Measurements from ENCODE around the gene SPEG. TPM values are rescaled to one million over a fixed set of nuclear protein-coding genes. Genes with fewer than 3 reads are reported as not detected.
A peak's percentile ranks its signal among the peaks of the same experiment; 100 is the strongest.

SPEG gene
- total and polyA plus RNA-seq, 2 experiments from 2014 or later, result 12.6 to 32.4 TPM

DNA sequence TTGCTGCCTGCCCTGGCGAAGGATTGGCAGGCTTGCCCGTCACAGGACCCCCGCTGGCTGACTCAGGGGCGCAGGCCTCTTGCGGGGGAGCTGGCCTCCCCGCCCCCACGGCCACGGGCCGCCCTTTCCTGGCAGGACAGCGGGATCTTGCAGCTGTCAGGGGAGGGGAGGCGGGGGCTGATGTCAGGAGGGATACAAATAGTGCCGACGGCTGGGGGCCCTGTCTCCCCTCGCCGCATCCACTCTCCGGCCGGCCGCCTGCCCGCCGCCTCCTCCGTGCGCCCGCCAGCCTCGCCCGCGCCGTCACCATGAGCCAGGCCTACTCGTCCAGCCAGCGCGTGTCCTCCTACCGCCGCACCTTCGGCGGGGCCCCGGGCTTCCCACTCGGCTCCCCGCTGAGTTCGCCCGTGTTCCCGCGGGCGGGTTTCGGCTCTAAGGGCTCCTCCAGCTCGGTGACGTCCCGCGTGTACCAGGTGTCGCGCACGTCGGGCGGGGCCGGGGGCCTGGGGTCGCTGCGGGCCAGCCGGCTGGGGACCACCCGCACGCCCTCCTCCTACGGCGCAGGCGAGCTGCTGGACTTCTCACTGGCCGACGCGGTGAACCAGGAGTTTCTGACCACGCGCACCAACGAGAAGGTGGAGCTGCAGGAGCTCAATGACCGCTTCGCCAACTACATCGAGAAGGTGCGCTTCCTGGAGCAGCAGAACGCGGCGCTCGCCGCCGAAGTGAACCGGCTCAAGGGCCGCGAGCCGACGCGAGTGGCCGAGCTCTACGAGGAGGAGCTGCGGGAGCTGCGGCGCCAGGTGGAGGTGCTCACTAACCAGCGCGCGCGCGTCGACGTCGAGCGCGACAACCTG is 16.3 kb upstream of the SPEG start, which contains the start of gene DES:
Gene DES (plus strand): TSS at position 223 of the 857 bp plus-strand sequence. CDS start 86 bp downstream, at position 309.
- peak within 1 kb of the TSS; percentile 85 for H2AFZ ChIP-seq
- Mint-ChIP-seq H3K27ac (no peak within 1 kb of the TSS), H3K4me1 (peaks cover 24% of the 10 kb centered on the region), H3K9me3 (no peaks in the 10 kb centered on the region), H3K27me3 (ENCODE audit: insufficient read depth, low read depth, poor library complexity) (peaks cover 41% of the 10 kb centered on the region), H3K36me3 (ENCODE audit: low read depth) (no peaks in the 10 kb centered on the region), H3K4me3 (peak within 1 kb of the TSS; percentile 46)
- TF ChIP-seq EZH2phosphoT487 (IDR thresholded peaks at IDR 0.05; ENCODE audit: unreplicated experiment), result peak; percentile 17
- no peak for TF ChIP-seq ETS1 (IDR thresholded peaks at IDR 0.05)
- TF ChIP-seq, protein P1, sequence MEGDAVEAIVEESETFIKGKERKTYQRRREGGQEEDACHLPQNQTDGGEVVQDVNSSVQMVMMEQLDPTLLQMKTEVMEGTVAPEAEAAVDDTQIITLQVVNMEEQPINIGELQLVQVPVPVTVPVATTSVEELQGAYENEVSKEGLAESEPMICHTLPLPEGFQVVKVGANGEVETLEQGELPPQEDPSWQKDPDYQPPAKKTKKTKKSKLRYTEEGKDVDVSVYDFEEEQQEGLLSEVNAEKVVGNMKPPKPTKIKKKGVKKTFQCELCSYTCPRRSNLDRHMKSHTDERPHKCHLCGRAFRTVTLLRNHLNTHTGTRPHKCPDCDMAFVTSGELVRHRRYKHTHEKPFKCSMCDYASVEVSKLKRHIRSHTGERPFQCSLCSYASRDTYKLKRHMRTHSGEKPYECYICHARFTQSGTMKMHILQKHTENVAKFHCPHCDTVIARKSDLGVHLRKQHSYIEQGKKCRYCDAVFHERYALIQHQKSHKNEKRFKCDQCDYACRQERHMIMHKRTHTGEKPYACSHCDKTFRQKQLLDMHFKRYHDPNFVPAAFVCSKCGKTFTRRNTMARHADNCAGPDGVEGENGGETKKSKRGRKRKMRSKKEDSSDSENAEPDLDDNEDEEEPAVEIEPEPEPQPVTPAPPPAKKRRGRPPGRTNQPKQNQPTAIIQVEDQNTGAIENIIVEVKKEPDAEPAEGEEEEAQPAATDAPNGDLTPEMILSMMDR (conservative IDR thresholded peaks at IDR 0.05; ENCODE audit: low read depth in 2 of 2), result 0 out of 4 replicates have a peak, but pooled peaks of 1 of the 2 experiments have one; percentile 10
- peak; percentile 63 for TF ChIP-seq EZH2 (IDR thresholded peaks at IDR 0.05; ENCODE audit: low read depth, unreplicated experiment)
- H3K4me1 ChIP-seq (ENCODE audit: insufficient read depth), result peaks cover 28% of the 10 kb centered on the region
- H3K9me2 ChIP-seq (ENCODE audit: insufficient read depth), result 0 out of 2 replicates have a peak, but pooled peaks cover 3% of the 10 kb centered on the region
- 0 out of 2 replicates have a peak, but pooled peaks cover 8% of the 10 kb centered on the region for H3F3A ChIP-seq (replicated peaks; ENCODE audit: low read depth)
- no peaks in the 10 kb centered on the region for H3K36me3 ChIP-seq (ENCODE audit: insufficient read depth)
- H3K27me3 ChIP-seq (ENCODE audit: insufficient read depth), result peaks cover 47% of the 10 kb centered on the region
- H3K27ac ChIP-seq (ENCODE audit: low read depth), result no peak within 1 kb of the TSS
- DNase-seq (ENCODE audit: low spot score) (peak; percentile 83), ATAC-seq (peak; percentile 64)
- no peaks in the 10 kb centered on the region for H3K79me2 ChIP-seq (replicated peaks; ENCODE audit: insufficient read depth)
- peak within 1 kb of the TSS; percentile 52 for H3K4me3 ChIP-seq
- H4K20me1 ChIP-seq (replicated peaks; ENCODE audit: insufficient read depth), result no peaks in the 10 kb centered on the region
- peak within 1 kb of the TSS; percentile 80 for H3K4me2 ChIP-seq

- Histone ChIP-seq H3K4me1 (ENCODE audit: insufficient read depth) (peaks cover 28% of the 10 kb centered on the region), H3K27me3 (ENCODE audit: insufficient read depth) (peaks cover 46% of the 10 kb centered on the region), H3K4me2 (peak overlapping the region; percentile 80), H2AFZ (peak overlapping the region; percentile 85; the same call in 1 of the 2 replicates), H3K79me2 (replicated peaks; ENCODE audit: insufficient read depth) (no peaks in the 10 kb centered on the region), H3K36me3 (ENCODE audit: insufficient read depth) (no peaks in the 10 kb centered on the region), H3K27ac (ENCODE audit: low read depth) (no peak overlapping the region), H3F3A (replicated peaks; ENCODE audit: low read depth) (0 out of 2 replicates have a peak, but pooled peaks cover 8% of the 10 kb centered on the region), H3K9me2 (ENCODE audit: insufficient read depth) (0 out of 2 replicates have a peak, but pooled peaks cover 3% of the 10 kb centered on the region), H3K4me3 (peak overlapping the region; percentile 52), H4K20me1 (replicated peaks; ENCODE audit: insufficient read depth) (no peaks in the 10 kb centered on the region)
- TF ChIP-seq EZH2phosphoT487 (IDR thresholded peaks at IDR 0.05; ENCODE audit: unreplicated experiment) (no peak), POLR2AphosphoS5 (IDR thresholded peaks at IDR 0.05; ENCODE audit: low read depth) (no peak), STAT1 (IDR thresholded peaks at IDR 0.05; ENCODE audit: unreplicated experiment) (no peak), ZNF114 (CRISPR knock-in tag; IDR thresholded peaks at IDR 0.05) (no peak)
- no peaks in the 10 kb centered on the region for H3K9me3 Mint-ChIP-seq
- H3K27me3 Mint-ChIP-seq (ENCODE audit: insufficient read depth, low read depth, poor library complexity), result peaks cover 41% of the 10 kb centered on the region
- peaks cover 24% of the 10 kb centered on the region for H3K4me1 Mint-ChIP-seq
- H3K27ac Mint-ChIP-seq, result no peak overlapping the region
- H3K4me3 Mint-ChIP-seq, result peak overlapping the region; percentile 42
- ATAC-seq, result no peak
- DNase-seq (ENCODE audit: low spot score), result no peak
- H3K36me3 Mint-ChIP-seq (ENCODE audit: low read depth), result no peaks in the 10 kb centered on the region
These were observed 15.7 kb upstream of the SPEG start for GRCh38 chr2:219419012-219419324.

All from GM23338 (cell line).